GM11168 (cell line): Measurements from ENCODE around the gene CHRNA5.
"Not testable (repeated sequence)": the region's sequence is repeated elsewhere in the genome, so short reads cannot be mapped to it uniquely, and the experiment has no call there.

ENCODE experiments used
- in situ Hi-C: fragments of 300-500 bp; cut with MboI; formaldehyde crosslinking; loops from one replicate; pipeline ENCODE4 v1.12.0; 2022; ENCODE audit warnings: low sequenced_read_pairs; ENCODE audit not compliant: unreplicated experiment

The CHRNA5 gene

GRCh38 chr15:78564743-78565096, 600 bp upstream of the CHRNA5 start:
- in situ Hi-C loops, result no loop called here

- in situ Hi-C loops, result no loop called here
These were observed 843 bp downstream of the CHRNA5 start for GRCh38 chr15:78565951-78566774.

GRCh38 chr15:78567531-78567930, 2.2 kb downstream of the CHRNA5 start:
- in situ Hi-C loops, result no loop called here

- in situ Hi-C loops, result no loop called here
These were observed 5.4 kb downstream of the CHRNA5 start for GRCh38 chr15:78570710-78571109.

- in situ Hi-C loops, result no loop called here
These were observed 6.1 kb downstream of the CHRNA5 start for GRCh38 chr15:78571382-78571781.

- in situ Hi-C loops, result no loop called here
These were observed 8.1 kb downstream of the CHRNA5 start for GRCh38 chr15:78573416-78573815.

GRCh38 chr15:78574944-78575343, 9.6 kb downstream of the CHRNA5 start:
- in situ Hi-C loops, result no loop called here

GRCh38 chr15:78597583-78597982, 32.3 kb downstream of the CHRNA5 start:
- in situ Hi-C loops, result no loop called here

GRCh38 chr15:78598348-78598747, 33.0 kb downstream of the CHRNA5 start:
- in situ Hi-C loops, result no loop called here

- in situ Hi-C loops, result no loop called here
These were observed 33.9 kb downstream of the CHRNA5 start for GRCh38 chr15:78599189-78599588.

GRCh38 chr15:78603467-78603866, 38.1 kb downstream of the CHRNA5 start:
- in situ Hi-C loops, result no loop called here

GRCh38 chr15:78604420-78604819, 39.1 kb downstream of the CHRNA5 start:
- in situ Hi-C loops, result no loop called here

- in situ Hi-C loops, result no loop called here
These were observed 39.9 kb downstream of the CHRNA5 start for GRCh38 chr15:78605201-78605600.

- in situ Hi-C loops, result no loop called here
These were observed 40.4 kb downstream of the CHRNA5 start for GRCh38 chr15:78605680-78606079.

GRCh38 chr15:78609551-78609950, 44.2 kb downstream of the CHRNA5 start:
- in situ Hi-C loops, result not testable (repeated sequence)

- in situ Hi-C loops, result no loop called here
These were observed 48.7 kb downstream of the CHRNA5 start for GRCh38 chr15:78614021-78614420.

- in situ Hi-C loops, result no loop called here
These were observed 49.9 kb downstream of the CHRNA5 start for GRCh38 chr15:78615151-78615589.

- in situ Hi-C loops, result no loop called here
These were observed 51.2 kb downstream of the CHRNA5 start for GRCh38 chr15:78616506-78616905.

GRCh38 chr15:78617076-78617475, 51.8 kb downstream of the CHRNA5 start:
- in situ Hi-C loops, result no loop called here

GRCh38 chr15:78617516-78617915, 52.2 kb downstream of the CHRNA5 start:
- in situ Hi-C loops, result no loop called here

GRCh38 chr15:78618064-78618463, 52.7 kb downstream of the CHRNA5 start:
- in situ Hi-C loops, result no loop called here

- in situ Hi-C loops, result no loop called here
These were observed 53.2 kb downstream of the CHRNA5 start for GRCh38 chr15:78618490-78618934.
